HCT116 (cell line): Measurements from ENCODE around the gene DDX41. TPM values are rescaled to one million over a fixed set of nuclear protein-coding genes. Genes with fewer than 3 reads are reported as not detected.

Experiments used
- ATAC-seq: fragments of 200-7000 bp; cut with Tn5 transposase; 2 replicates; pipeline ENCODE4 v1.9.1; 2020; ENCODE audit warnings: mild to moderate bottlenecking, moderate library complexity
- BruUV-seq: library from RNA; stranded (reverse); fragments of 400-500 nt; replicated peaks from 2 replicates; lab custom pipeline; 2021; lab: Mats Ljungman, UMichigan
- CTCF ChIA-PET: fragments of 300-600 bp; sonication (Branson Sonifier 250); formaldehyde crosslinking; loops from one replicate; lab custom pipeline; 2021; ENCODE audit warnings: antibody characterized with exemption; lab: Charles Lee
- POLR2A ChIA-PET: fragments of 300-600, 350-600 bp; sonication (Branson Sonifier 250); formaldehyde crosslinking; loops from one replicate; lab custom pipeline; 2021; ENCODE audit warnings: antibody characterized with exemption; lab: Charles Lee
- RAD21 ChIA-PET, 2 experiments: fragments of 300-600 bp; sonication (Branson Sonifier 250); formaldehyde crosslinking; loops; one replicate each; lab custom pipeline; 2023; ENCODE audit warnings: low total read pairs in 2 of 2; ENCODE audit not compliant: uncharacterized antibody in 2 of 2, unreplicated experiment in 2 of 2, low non-redundant PET in 1 of 2; lab: Charles Lee
- DNase-seq: peaks from one replicate; pipeline ENCODE4 v3.0.0-alpha.2; 2010; ENCODE audit warnings: low read depth, low spot score
- H2AFZ ChIP-seq: fragments of 200-600 bp; shearing (Covaris generic), sonication (generic); 2 replicates; pipeline ENCODE4 v1.6.1; 2017; ENCODE audit warnings: low read depth, mixed run types, mixed read lengths, antibody characterized with exemption, low read length; ENCODE audit not compliant: poor library complexity, severe bottlenecking
- H3K27ac ChIP-seq: 2 replicates; pipeline ENCODE4 v1.5.1; 2012; ENCODE audit warnings: low read depth, low read length
- H3K27me3 ChIP-seq: fragments of 200-600 bp; sonication (generic); 2 replicates; pipeline ENCODE4 v1.6.1; 2016; ENCODE audit warnings: mixed run types, low read length, mixed read lengths; ENCODE audit not compliant: insufficient read depth
- H3K36me3 ChIP-seq, 2 experiments: fragments of 200-500 bp in 1 of 2; fragments of 200-600 bp in 1 of 2; sonication (Bioruptor generic) in 1 of 2; sonication (generic) in 1 of 2; 2 replicates each; pipeline versions ENCODE4 v1.5.1 to v1.6.1; 2014 to 2016; ENCODE audit warnings: low read length in 2 of 2, inconsistent platforms in 1 of 2, mixed read lengths in 1 of 2, mixed run types in 1 of 2; ENCODE audit not compliant: insufficient read depth in 2 of 2, control insufficient read depth in 1 of 2
- H3K4me1 ChIP-seq, 2 experiments: fragments of 200-600 bp in 1 of 2; sonication (generic) in 1 of 2; 2 replicates each; pipeline versions ENCODE4 v1.5.1 to v1.6.1; 2012 to 2017; ENCODE audit warnings: low read length in 2 of 2, inconsistent platforms in 1 of 2, mild to moderate bottlenecking in 1 of 2, mixed read lengths in 1 of 2, mixed run types in 1 of 2, moderate library complexity in 1 of 2; ENCODE audit not compliant: insufficient read depth in 2 of 2, control insufficient read depth in 1 of 2
- H3K4me2 ChIP-seq: fragments of 200-600 bp; sonication (generic); 2 replicates; pipeline ENCODE4 v1.6.1; 2017; ENCODE audit warnings: mixed run types, low read length, mixed read lengths
- H3K4me3 ChIP-seq, 2 experiments: fragments of 200-600 bp in 1 of 2; sonication (generic) in 1 of 2; replicated peaks in 1 of 2; 2 replicates each; pipeline ENCODE4 v1.5.1; 2011 to 2016; ENCODE audit warnings: low read length in 2 of 2, control low read depth in 1 of 2, low read depth in 1 of 2, mild to moderate bottlenecking in 1 of 2, mixed read lengths in 1 of 2, mixed run types in 1 of 2
- H3K79me2 ChIP-seq: fragments of 200-600 bp; sonication (generic); 2 replicates; pipeline ENCODE4 v1.6.1; 2017; ENCODE audit warnings: mild to moderate bottlenecking, mixed run types, low read length, moderate library complexity, mixed read lengths; ENCODE audit not compliant: insufficient read depth
- H3K9ac ChIP-seq: fragments of 200-600 bp; sonication (generic); 2 replicates; pipeline ENCODE4 v1.6.1; 2016; ENCODE audit warnings: low read length, mixed read lengths
- H3K9me2 ChIP-seq: fragments of 200-600 bp; sonication (generic), shearing (Covaris generic); 2 replicates; pipeline ENCODE4 v1.6.1; 2017; ENCODE audit warnings: mixed run types, mild to moderate bottlenecking, moderate library complexity; ENCODE audit not compliant: insufficient read depth
- H3K9me3 ChIP-seq, 2 experiments: fragments of 200-500 bp in 1 of 2; fragments of 200-600 bp in 1 of 2; sonication (Bioruptor generic) in 1 of 2; sonication (generic) in 1 of 2; 2 replicates each; pipeline ENCODE4 v1.6.1; 2014 to 2017; ENCODE audit warnings: low read length in 2 of 2, mixed read lengths in 2 of 2, inconsistent platforms in 1 of 2, low read depth in 1 of 2, mild to moderate bottlenecking in 1 of 2, mixed run types in 1 of 2, moderate library complexity in 1 of 2; ENCODE audit not compliant: control insufficient read depth in 1 of 2, insufficient read depth in 1 of 2
- H4K20me1 ChIP-seq: fragments of 200-600 bp; sonication (generic), shearing (Covaris generic); 2 replicates; pipeline ENCODE4 v1.6.1; 2017; ENCODE audit warnings: mixed run types, mild to moderate bottlenecking, moderate library complexity; ENCODE audit not compliant: insufficient read depth
- CTCF ChIP-seq, 3 experiments: fragments of 200-600 bp in 1 of 3; sonication (generic) in 1 of 3; IDR thresholded peaks in 2 of 3; conservative IDR thresholded peaks in 1 of 3; 2 replicates each; pipeline ENCODE4 v1.5.1; 2012 to 2017; ENCODE audit warnings: low read depth in 2 of 3, low read length in 2 of 3, antibody characterized with exemption in 1 of 3, borderline replicate concordance in 1 of 3, control low read depth in 1 of 3, mild to moderate bottlenecking in 1 of 3, mixed read lengths in 1 of 3, mixed run types in 1 of 3, moderate library complexity in 1 of 3; ENCODE audit not compliant: insufficient read depth in 1 of 3
- FOSL1 ChIP-seq: IDR thresholded peaks from 2 replicates; pipeline ENCODE4 v1.6.1; 2012; ENCODE audit warnings: low read depth
- YY1 ChIP-seq: IDR thresholded peaks from 2 replicates; pipeline ENCODE4 v1.6.1; 2011; ENCODE audit warnings: low read length, low read depth, moderate library complexity, mild to moderate bottlenecking; ENCODE audit not compliant: insufficient replicate concordance; ENCODE audit errors: extremely low read depth
- intact Hi-C: fragments of 100-400 bp; cut with micrococcal nuclease; formaldehyde crosslinking; loops from 2 replicates; pipeline ENCODE4 v1.10.0; 2022
- total RNA-seq: library from RNA; stranded (reverse); gene quantifications from one replicate; pipeline ENCODE4 v1.2.1, GENCODE V29; 2021; ENCODE audit not compliant: unreplicated experiment

DDX41 gene
- total RNA-seq, 1 experiment from 2014 or later, result 141 TPM

GRCh38 chr5:177494346-177495195 lies 22.2 kb downstream of the DDX41 start:
- TF ChIP-seq YY1 (peak; percentile 11), CTCF (IDR thresholded peaks at IDR 0.05 in 2 of 3, conservative IDR thresholded peaks at IDR 0.05 in 1 of 3; ENCODE audit: borderline replicate concordance in 1 of 3, insufficient read depth in 1 of 3, low read depth in 2 of 3, low read length in 2 of 3) (peak in 2 of 3 experiments; percentile 39 to 45; a peak in 4 of 6 replicates), FOSL1 (no peak)
- peak; percentile 49 for DNase-seq
- ChIA-PET POLR2A (interaction anchor here (1.3 to 6.4 kb wide), 7 partner anchors 9 to 92 kb away, joined by 3 to 54 read pairs (median 9); no protein-coding TSS in a partner anchor), CTCF (interaction anchor here (0.9 to 4.1 kb wide), 13 partner anchors 12 to 185 kb away, joined by 3 to 28 read pairs (median 7); no protein-coding TSS in a partner anchor), RAD21 (interaction anchor here in 1 of 2 experiments (0.6 kb wide), 1 partner anchor 18 kb away, joined by 3 read pairs; no protein-coding TSS in a partner anchor)
- H3K27ac ChIP-seq, result peak overlapping the region; percentile 96
- peak overlapping the region; percentile 88 to 89 for H3K4me3 ChIP-seq
- peak overlapping the region; percentile 99 for H3K4me2 ChIP-seq
- no TSS peak for BruUV-seq
- no peak overlapping the region for H2AFZ ChIP-seq
- intact Hi-C loops, result loop anchor here (5.0 kb wide), 3 partner anchors 92 to 182 kb away; partner anchors contain the start of genes B4GALT7, MXD3 and PFN3
- peaks cover 35 to 69% of the 10 kb centered on the region in 2 experiments for H3K4me1 ChIP-seq
- no peaks in the 10 kb centered on the region for H3K27me3 ChIP-seq
- H3K36me3 ChIP-seq, result peaks cover 2 to 23% of the 10 kb centered on the region in 2 experiments; a peak in 3 of 4 replicates
- no peaks in the 10 kb centered on the region for H3K9me3 ChIP-seq
- H3K79me2 ChIP-seq, result peaks cover 63% of the 10 kb centered on the region
- no peaks in the 10 kb centered on the region for H3K9me2 ChIP-seq
- ATAC-seq, result peak; percentile 33
- peak overlapping the region; percentile 94 for H3K9ac ChIP-seq
- peaks cover 11% of the 10 kb centered on the region; the same call in 1 of the 2 replicates for H4K20me1 ChIP-seq
